Measurements from ENCODE around the gene SLC13A2. TPM values are rescaled to one million over a fixed set of nuclear protein-coding genes. Genes with fewer than 3 reads are reported as not detected.

Gene SLC13A2
- total RNA-seq, 1 donor from 2014 or later: not detected

GRCh38 chr17:28480799-28481571 lies 7.5 kb downstream of the SLC13A2 start:
- TF ChIP-seq EZH2 (IDR thresholded peaks at IDR 0.05) (no peak), EZH2phosphoT487 (IDR thresholded peaks at IDR 0.05) (no peak), CTCF (IDR thresholded peaks at IDR 0.05) (no peak)
- H3K27ac ChIP-seq: no peak overlapping the region
- no peak overlapping the region for H3K4me3 ChIP-seq
- DNase-seq (ENCODE audit: low spot score): no peak
- H3K4me2 ChIP-seq: no peak overlapping the region
- H3K36me3 Mint-ChIP-seq: no peaks in the 10 kb centered on the region
- no peaks in the 10 kb centered on the region for H3F3A ChIP-seq (ENCODE audit: low read depth)
- H3K4me1 ChIP-seq: no peaks in the 10 kb centered on the region
- H2AFZ ChIP-seq (replicated peaks): peak overlapping the region; percentile 72
- no peaks in the 10 kb centered on the region for H3K36me3 ChIP-seq
- H3K9me3 ChIP-seq (ENCODE audit: low read depth): no peaks in the 10 kb centered on the region
- no peaks in the 10 kb centered on the region for H3K79me2 ChIP-seq (ENCODE audit: low read depth)
- no peak overlapping the region for H3K27ac Mint-ChIP-seq
- no peaks in the 10 kb centered on the region for H3K4me1 Mint-ChIP-seq
- H3K27me3 Mint-ChIP-seq (ENCODE audit: insufficient read depth, low read depth): peaks cover 6% of the 10 kb centered on the region
- H3K9ac ChIP-seq: no peak overlapping the region
- H3K27me3 ChIP-seq: no peaks in the 10 kb centered on the region
- H3K9me3 Mint-ChIP-seq: no peaks in the 10 kb centered on the region
- H4K20me1 ChIP-seq (ENCODE audit: low read depth): no peaks in the 10 kb centered on the region
- H3K4me3 Mint-ChIP-seq: no peak overlapping the region

- no peaks in the 10 kb centered on the region for H3K36me3 ChIP-seq
- no peak overlapping the region for H3K4me2 ChIP-seq
- Mint-ChIP-seq H3K27ac (no peak overlapping the region), H3K4me1 (no peaks in the 10 kb centered on the region), H3K36me3 (no peaks in the 10 kb centered on the region), H3K27me3 (ENCODE audit: insufficient read depth, low read depth) (peaks cover 6% of the 10 kb centered on the region), H3K9me3 (no peaks in the 10 kb centered on the region), H3K4me3 (no peak overlapping the region)
- no peaks in the 10 kb centered on the region for H3K79me2 ChIP-seq (ENCODE audit: low read depth)
- no peak overlapping the region for H3K27ac ChIP-seq
- no peaks in the 10 kb centered on the region for H3F3A ChIP-seq (ENCODE audit: low read depth)
- TF ChIP-seq CTCF (IDR thresholded peaks at IDR 0.05) (no peak), EZH2 (IDR thresholded peaks at IDR 0.05) (no peak), EZH2phosphoT487 (IDR thresholded peaks at IDR 0.05) (no peak)
- H3K27me3 ChIP-seq: no peaks in the 10 kb centered on the region
- H4K20me1 ChIP-seq (ENCODE audit: low read depth): no peaks in the 10 kb centered on the region
- DNase-seq (ENCODE audit: low spot score): no peak
- H3K9me3 ChIP-seq (ENCODE audit: low read depth): no peaks in the 10 kb centered on the region
- no peaks in the 10 kb centered on the region for H3K4me1 ChIP-seq
- H3K9ac ChIP-seq: no peak overlapping the region
- no peak overlapping the region for H2AFZ ChIP-seq (replicated peaks)
- no peak overlapping the region for H3K4me3 ChIP-seq
Measured at GRCh38 chr17:28482551-28483199, 9.2 kb downstream of the SLC13A2 start.

- no peak for TF ChIP-seq EZH2 (IDR thresholded peaks at IDR 0.05)
- no peak for TF ChIP-seq CTCF (IDR thresholded peaks at IDR 0.05)
- TF ChIP-seq EZH2phosphoT487 (IDR thresholded peaks at IDR 0.05): no peak
- no peak overlapping the region for H3K27ac Mint-ChIP-seq
- no peaks in the 10 kb centered on the region for H3K4me1 Mint-ChIP-seq
- H3K27me3 Mint-ChIP-seq (ENCODE audit: insufficient read depth, low read depth): peaks cover 5% of the 10 kb centered on the region
- Histone ChIP-seq H3K79me2 (ENCODE audit: low read depth) (no peaks in the 10 kb centered on the region), H3K36me3 (no peaks in the 10 kb centered on the region), H3K4me2 (no peak overlapping the region), H4K20me1 (ENCODE audit: low read depth) (no peaks in the 10 kb centered on the region), H3K9me3 (ENCODE audit: low read depth) (no peaks in the 10 kb centered on the region), H3K9ac (no peak overlapping the region), H3F3A (ENCODE audit: low read depth) (no peaks in the 10 kb centered on the region), H3K27ac (no peak overlapping the region), H2AFZ (replicated peaks) (no peak overlapping the region), H3K4me3 (no peak overlapping the region), H3K4me1 (no peaks in the 10 kb centered on the region), H3K27me3 (no peaks in the 10 kb centered on the region)
- H3K36me3 Mint-ChIP-seq: no peaks in the 10 kb centered on the region
- no peak overlapping the region for H3K4me3 Mint-ChIP-seq
- no peaks in the 10 kb centered on the region for H3K9me3 Mint-ChIP-seq
- no peak for DNase-seq (ENCODE audit: low spot score)
Measured at GRCh38 chr17:28484296-28484695, 10.9 kb downstream of the SLC13A2 start.

Data from neural progenitor cell (in vitro differentiated cells).